Transverse colon (tissue), 4 donors: Measurements from ENCODE around the gene C5AR2. TPM values are rescaled to one million over a fixed set of nuclear protein-coding genes. Genes with fewer than 3 reads are reported as not detected.

Experiments
- DNase-seq: peaks from one replicate; pipeline ENCODE4 v3.0.0-alpha.2; 2019
- H3K27ac ChIP-seq, 4 donors: fragments of 200-600 bp; sonication (generic); 2 replicates each; pipeline ENCODE4 v1.5.1; 2016 to 2018; ENCODE audit warnings: inconsistent platforms in 4 of 4
- H3K27me3 ChIP-seq: fragments of 200-600 bp; sonication (generic); 2 replicates; pipeline ENCODE4 v1.5.1; 2017; ENCODE audit warnings: inconsistent platforms
- H3K36me3 ChIP-seq, 4 donors: fragments of 200-600 bp; sonication (generic); 2 replicates each; pipeline ENCODE4 v1.5.1; 2017 to 2019; ENCODE audit warnings: inconsistent platforms in 4 of 4
- H3K4me1 ChIP-seq, 4 donors: fragments of 200-600 bp; sonication (generic); 2 replicates each; pipeline ENCODE4 v1.5.1; 2017 to 2020; ENCODE audit warnings: inconsistent platforms in 4 of 4
- H3K4me3 ChIP-seq, 4 donors: fragments of 200-600 bp; sonication (generic); 1 replicate in 1 of 4; 2 replicates in 3 of 4; pipeline versions ENCODE4 v1.5.1 to v1.6.1; 2017 to 2019; ENCODE audit warnings: inconsistent platforms in 4 of 4
- H3K9me3 ChIP-seq, 2 donors: fragments of 200-600 bp; sonication (generic); 2 replicates each; pipeline ENCODE4 v1.5.1; 2017 to 2019; ENCODE audit warnings: inconsistent platforms in 2 of 2
- EP300 ChIP-seq: sonication (generic); formaldehyde crosslinking; IDR thresholded peaks from one replicate; pipeline ENCODE4 v1.6.1; 2017; ENCODE audit warnings: antibody characterized with exemption, low read depth
- POLR2A ChIP-seq: fragments of 450-650 bp; IDR thresholded peaks from one replicate; pipeline ENCODE4 v1.6.1; 2016; ENCODE audit warnings: antibody characterized with exemption, mild to moderate bottlenecking, moderate library complexity
- POLR2AphosphoS5 ChIP-seq, 3 donors: sonication (generic); formaldehyde crosslinking; IDR thresholded peaks; one replicate each; pipeline ENCODE4 v1.6.1; 2016; ENCODE audit warnings: antibody characterized with exemption in 3 of 3
- WGBS, 2 donors: methylation state at CpG; one replicate each; pipeline ENCODE4 v1.1.5; 2018; ENCODE audit warnings: low coverage in 1 of 2; 5-methylcytosine and 5-hydroxymethylcytosine counted together
- in situ Hi-C, 4 donors: fragments of 200-750 bp; cut with MboI; loops; one replicate each; pipeline versions ENCODE4 v1.15.0 to v1.15.1; 2017; ENCODE audit warnings: low sequenced_read_pairs in 3 of 4, low pct_ligation_motif_present in 1 of 4, low pct_unique_long_range_greater_than_20kb in 1 of 4
- intact Hi-C: fragments of 100-400 bp; cut with DNase I; formaldehyde crosslinking; loops from one replicate; pipeline ENCODE4 v1.15.1; 2023; ENCODE audit warnings: low total_unique reads
- total RNA-seq, 4 donors: library from RNA; depleted of rRNA; stranded (reverse); fragments of >200 nt; gene quantifications; one replicate each; pipeline ENCODE4 v1.1.0, GENCODE V29; 2016
- TF ChIP-seq, protein P1 (sequence below), 5 experiments: fragments of 200-600 bp in 3 of 5; fragments of 450-650 bp in 2 of 5; sonication (generic) in 3 of 5; IDR thresholded peaks; 1 replicate in 2 of 5; 2 replicates in 3 of 5; pipeline ENCODE4 v1.5.1; 2016 to 2017; ENCODE audit warnings: antibody characterized with exemption in 5 of 5, inconsistent platforms in 3 of 5, mild to moderate bottlenecking in 2 of 5, moderate library complexity in 1 of 5

The C5AR2 gene
- total RNA-seq, 4 donors from 2014 or later, result 0.64 to 4.9 (median 2.0) TPM; not detected in 1

DNA sequence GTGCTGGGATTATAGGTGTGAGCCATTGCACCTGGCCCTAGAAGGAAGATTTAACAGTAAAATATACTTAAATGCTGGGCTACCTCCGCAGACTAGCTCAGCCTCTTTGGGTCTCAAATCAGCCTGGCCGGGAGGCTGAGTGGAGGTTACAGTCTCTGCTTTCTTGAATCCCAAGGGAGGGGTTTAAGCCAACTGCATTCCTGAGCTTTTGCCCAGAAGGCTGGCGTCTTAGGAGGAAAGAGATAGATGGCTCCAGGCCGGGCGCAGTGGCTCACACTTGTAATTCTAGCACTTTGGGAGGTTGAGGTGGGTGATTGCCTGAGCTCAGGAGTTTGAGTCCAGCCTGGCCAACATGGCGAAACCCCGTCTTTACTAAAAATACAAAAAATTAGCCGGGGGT, 22.9 kb upstream of the C5AR2 start:
- Histone ChIP-seq H3K27ac (no peak overlapping the region), H3K4me1 (peaks cover 0 to 6% (median 0%) of the 10 kb centered on the region in 4 donors)
- in situ Hi-C loops, result loop anchor here in 1 of 4 donors (25.0 kb wide), 1 partner anchor 403 kb away; the partner anchor contains the start of gene EHD2

DNA sequence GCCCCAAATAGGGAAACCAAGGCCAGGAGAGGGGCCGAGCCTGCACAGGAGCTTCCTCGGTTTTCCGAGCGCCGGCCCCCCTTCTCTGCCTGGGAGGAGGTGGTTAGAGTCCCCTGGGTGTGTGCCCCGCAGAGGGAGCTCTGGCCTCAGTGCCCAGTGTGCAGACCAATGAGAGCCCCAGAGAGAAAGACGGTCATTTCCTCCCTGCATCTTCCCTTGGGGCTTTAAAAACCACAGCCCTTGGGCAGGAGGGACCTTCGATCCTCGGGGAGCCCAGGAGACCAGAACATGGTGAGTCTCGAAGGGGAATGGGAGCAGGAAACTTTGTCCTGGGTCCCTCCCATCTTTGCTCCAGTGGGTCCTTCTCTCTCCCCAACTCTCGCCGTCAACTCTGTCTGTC, 22.4 kb upstream of the C5AR2 start, which contains the start of gene C5AR1:
C5AR1 (plus strand) TSS at position 254 of the 400 bp plus-strand sequence; CDS start at position 289, 35 bp downstream.
- peak within 1 kb of the TSS in 1 of 4 donors; percentile 14 for H3K4me3 ChIP-seq

More for the DNA sequence above, 22.9 kb upstream of the C5AR2 start:
- peaks cover 9% of the 10 kb centered on the region for H3K27me3 ChIP-seq
- no peaks in the 10 kb centered on the region for H3K9me3 ChIP-seq
- intact Hi-C loops, result no loop called here
- no peak for TF ChIP-seq POLR2A
- TF ChIP-seq EP300, result no peak
- TF ChIP-seq POLR2AphosphoS5 (IDR thresholded peaks at IDR 0.05), result no peak
- TF ChIP-seq, protein P1, sequence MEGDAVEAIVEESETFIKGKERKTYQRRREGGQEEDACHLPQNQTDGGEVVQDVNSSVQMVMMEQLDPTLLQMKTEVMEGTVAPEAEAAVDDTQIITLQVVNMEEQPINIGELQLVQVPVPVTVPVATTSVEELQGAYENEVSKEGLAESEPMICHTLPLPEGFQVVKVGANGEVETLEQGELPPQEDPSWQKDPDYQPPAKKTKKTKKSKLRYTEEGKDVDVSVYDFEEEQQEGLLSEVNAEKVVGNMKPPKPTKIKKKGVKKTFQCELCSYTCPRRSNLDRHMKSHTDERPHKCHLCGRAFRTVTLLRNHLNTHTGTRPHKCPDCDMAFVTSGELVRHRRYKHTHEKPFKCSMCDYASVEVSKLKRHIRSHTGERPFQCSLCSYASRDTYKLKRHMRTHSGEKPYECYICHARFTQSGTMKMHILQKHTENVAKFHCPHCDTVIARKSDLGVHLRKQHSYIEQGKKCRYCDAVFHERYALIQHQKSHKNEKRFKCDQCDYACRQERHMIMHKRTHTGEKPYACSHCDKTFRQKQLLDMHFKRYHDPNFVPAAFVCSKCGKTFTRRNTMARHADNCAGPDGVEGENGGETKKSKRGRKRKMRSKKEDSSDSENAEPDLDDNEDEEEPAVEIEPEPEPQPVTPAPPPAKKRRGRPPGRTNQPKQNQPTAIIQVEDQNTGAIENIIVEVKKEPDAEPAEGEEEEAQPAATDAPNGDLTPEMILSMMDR (IDR thresholded peaks at IDR 0.05), result no peak
- DNase-seq, result no peak
- no peaks in the 10 kb centered on the region for H3K36me3 ChIP-seq
- 70% methylated on average over 8 of the region's 8 CpGs; no CpG with 5 or more reads in 1 of the 2 donors for WGBS, 2 donors
- no peak overlapping the region for H3K4me3 ChIP-seq

DNA sequence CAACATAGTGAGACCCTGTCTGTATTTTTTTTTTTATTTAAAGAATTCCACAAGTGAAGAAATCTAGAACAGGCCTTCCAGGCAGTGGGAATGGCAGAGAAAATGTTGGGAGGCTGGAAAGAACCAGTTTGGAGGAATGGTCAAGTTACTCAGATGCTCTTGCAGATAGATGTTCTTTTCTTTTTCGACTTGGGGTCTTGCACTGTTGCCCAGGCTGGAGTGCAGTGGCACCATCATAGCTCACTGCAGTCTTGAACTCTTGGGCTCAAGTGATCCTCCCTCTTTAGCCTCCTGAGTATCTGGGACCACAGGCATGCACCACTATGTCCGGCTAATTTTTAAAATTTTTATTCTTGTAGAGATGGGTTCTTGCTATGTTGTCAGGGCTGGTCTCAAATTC, 21.7 kb upstream of the C5AR2 start:
- peaks cover 9% of the 10 kb centered on the region for H3K27me3 ChIP-seq
- TF ChIP-seq EP300 (no peak), POLR2AphosphoS5 (IDR thresholded peaks at IDR 0.05) (no peak), POLR2A (no peak)
- TF ChIP-seq, protein P1 (IDR thresholded peaks at IDR 0.05), result no peak
- H3K4me1 ChIP-seq, result peaks cover 0 to 3% (median 0%) of the 10 kb centered on the region in 4 donors
- no peaks in the 10 kb centered on the region for H3K9me3 ChIP-seq
- no peaks in the 10 kb centered on the region for H3K36me3 ChIP-seq
- 83 to 87% methylated on average over 1 to 2 of the region's 2 CpGs for WGBS, 2 donors
- in situ Hi-C loops, result loop anchor here in 1 of 4 donors (25.0 kb wide), 1 partner anchor 402 kb away; the partner anchor contains the start of gene EHD2
- H3K4me3 ChIP-seq, result peak overlapping the region in 1 of 4 donors; percentile 14
- intact Hi-C loops, result loop anchor here (10.0 kb wide), 1 partner anchor 74 kb away; no protein-coding TSS in a partner anchor
- H3K27ac ChIP-seq, result peak overlapping the region; percentile 18 to 45 (median 22)
- DNase-seq, result no peak

More for the DNA sequence above, 22.4 kb upstream of the C5AR2 start, which contains the start of gene C5AR1:
- Histone ChIP-seq H3K36me3 (no peaks in the 10 kb centered on the region), H3K9me3 (no peaks in the 10 kb centered on the region), H3K4me1 (peaks cover 0 to 6% (median 0%) of the 10 kb centered on the region in 4 donors), H3K27me3 (peaks cover 9% of the 10 kb centered on the region), H3K27ac (peak within 1 kb of the TSS; percentile 18 to 45 (median 22))
- intact Hi-C loops (loop anchor here (10.0 kb wide), 1 partner anchor 75 kb away; no protein-coding TSS in a partner anchor), in situ Hi-C loops (loop anchor here in 1 of 4 donors (25.0 kb wide), 1 partner anchor 403 kb away; the partner anchor contains the start of gene EHD2)
- 16 to 34% methylated on average over 5 to 12 of the region's 12 CpGs for WGBS, 2 donors
- TF ChIP-seq POLR2AphosphoS5 (IDR thresholded peaks at IDR 0.05) (peak in 2 of 3 donors; percentile 41 to 43), EP300 (no peak), POLR2A (no peak)
- TF ChIP-seq, protein P1 (IDR thresholded peaks at IDR 0.05), result no peak
- DNase-seq, result peak; percentile 29

DNA sequence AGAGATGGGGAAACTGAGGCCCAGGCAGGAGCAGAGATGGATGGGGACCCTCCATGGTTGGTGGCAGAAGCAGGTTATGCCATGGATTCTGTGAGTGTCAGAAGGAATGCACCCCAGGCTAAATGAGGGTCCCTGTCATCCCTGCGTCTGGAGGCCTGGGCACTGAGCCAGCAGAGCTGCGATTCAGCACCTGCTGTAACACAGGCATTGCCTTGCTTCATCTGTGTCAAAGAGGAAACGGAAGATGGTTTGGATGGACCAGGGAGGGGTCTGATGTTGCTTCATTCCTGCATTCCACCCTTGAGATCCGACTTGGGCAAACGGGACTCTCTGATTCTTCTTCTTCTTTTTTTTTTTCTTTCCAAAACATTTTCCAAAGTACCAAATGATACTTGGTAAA, 21.2 kb upstream of the C5AR2 start:
- peak overlapping the region in 2 of 4 donors; percentile 9 to 21 for H3K27ac ChIP-seq
- intact Hi-C loops (loop anchor here (10.0 kb wide), 1 partner anchor 74 kb away; no protein-coding TSS in a partner anchor), in situ Hi-C loops (loop anchor here in 1 of 4 donors (25.0 kb wide), 1 partner anchor 401 kb away; the partner anchor contains the start of gene EHD2)
- DNase-seq, result no peak
- H3K4me1 ChIP-seq, result no peaks in the 10 kb centered on the region
- no peaks in the 10 kb centered on the region for H3K36me3 ChIP-seq
- TF ChIP-seq, protein P1 (IDR thresholded peaks at IDR 0.05), result no peak
- no peak for TF ChIP-seq POLR2AphosphoS5 (IDR thresholded peaks at IDR 0.05)
- TF ChIP-seq POLR2A, result no peak
- no peak for TF ChIP-seq EP300
- peak overlapping the region in 1 of 4 donors; percentile 14 for H3K4me3 ChIP-seq
- peaks cover 9% of the 10 kb centered on the region for H3K27me3 ChIP-seq
- 7% methylated on average over 5 of the region's 5 CpGs; no CpG with 5 or more reads in 1 of the 2 donors for WGBS, 2 donors
- H3K9me3 ChIP-seq, result no peaks in the 10 kb centered on the region
